ENCODE measurements around the gene ATP23.
A peak's percentile ranks its signal among the peaks of the same experiment; 100 is the strongest.

Gene ATP23

DNA sequence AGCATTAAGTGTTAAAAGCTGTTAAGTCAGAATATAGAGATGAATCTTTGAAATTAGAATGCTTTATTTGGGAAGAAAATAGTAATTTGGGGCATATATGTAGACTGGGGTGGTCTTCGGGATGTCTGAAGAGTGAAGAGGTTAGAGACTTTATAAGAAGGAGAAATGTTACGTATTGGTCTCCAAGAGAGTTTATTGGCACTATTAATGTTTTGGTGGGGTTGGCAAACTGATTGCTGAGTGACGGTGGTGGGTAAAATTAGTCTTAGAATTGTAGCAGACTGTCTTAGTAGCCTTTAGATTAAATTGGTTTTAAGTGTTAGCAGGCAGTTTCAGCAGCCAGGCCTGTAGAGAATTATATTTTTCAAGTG lies 4.9 kb upstream of the ATP23 start:
- H3K9me3 ChIP-seq (ENCODE audit: low read length) = no peaks in the 10 kb centered on the region
- H4K20me1 ChIP-seq (ENCODE audit: insufficient read depth, low read length) = no peaks in the 10 kb centered on the region
- peak overlapping the region; percentile 78 for H3K9ac ChIP-seq (ENCODE audit: low read length)
- TF ChIP-seq EZH2 (IDR thresholded peaks at IDR 0.05; ENCODE audit: borderline replicate concordance, low read length) = no peak
- TF ChIP-seq, protein P1, sequence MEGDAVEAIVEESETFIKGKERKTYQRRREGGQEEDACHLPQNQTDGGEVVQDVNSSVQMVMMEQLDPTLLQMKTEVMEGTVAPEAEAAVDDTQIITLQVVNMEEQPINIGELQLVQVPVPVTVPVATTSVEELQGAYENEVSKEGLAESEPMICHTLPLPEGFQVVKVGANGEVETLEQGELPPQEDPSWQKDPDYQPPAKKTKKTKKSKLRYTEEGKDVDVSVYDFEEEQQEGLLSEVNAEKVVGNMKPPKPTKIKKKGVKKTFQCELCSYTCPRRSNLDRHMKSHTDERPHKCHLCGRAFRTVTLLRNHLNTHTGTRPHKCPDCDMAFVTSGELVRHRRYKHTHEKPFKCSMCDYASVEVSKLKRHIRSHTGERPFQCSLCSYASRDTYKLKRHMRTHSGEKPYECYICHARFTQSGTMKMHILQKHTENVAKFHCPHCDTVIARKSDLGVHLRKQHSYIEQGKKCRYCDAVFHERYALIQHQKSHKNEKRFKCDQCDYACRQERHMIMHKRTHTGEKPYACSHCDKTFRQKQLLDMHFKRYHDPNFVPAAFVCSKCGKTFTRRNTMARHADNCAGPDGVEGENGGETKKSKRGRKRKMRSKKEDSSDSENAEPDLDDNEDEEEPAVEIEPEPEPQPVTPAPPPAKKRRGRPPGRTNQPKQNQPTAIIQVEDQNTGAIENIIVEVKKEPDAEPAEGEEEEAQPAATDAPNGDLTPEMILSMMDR (IDR thresholded peaks at IDR 0.05; ENCODE audit: low read length) = no peak
- H3K4me1 ChIP-seq (ENCODE audit: insufficient read depth, low read length, severe bottlenecking) = peaks cover 37% of the 10 kb centered on the region
- H3K27ac ChIP-seq (ENCODE audit: low read depth, low read length, poor library complexity, severe bottlenecking) = peak overlapping the region; percentile 82
- no peaks in the 10 kb centered on the region for H3F3A ChIP-seq (ENCODE audit: insufficient read depth, low read length)
- no peaks in the 10 kb centered on the region for H3K27me3 ChIP-seq (ENCODE audit: insufficient read depth, low read length)
- peak overlapping the region; percentile 90 for H3K4me2 ChIP-seq (ENCODE audit: low read length)
- H3K79me2 ChIP-seq (ENCODE audit: insufficient read depth, low read length) = no peaks in the 10 kb centered on the region
- H2AFZ ChIP-seq (ENCODE audit: low read length) = 0 out of 2 replicates have a peak overlapping the region, but pooled peaks have one; percentile 10
- H3K4me3 ChIP-seq (ENCODE audit: low read depth, low read length, poor library complexity, severe bottlenecking) = peak overlapping the region; percentile 83
- H3K36me3 ChIP-seq (ENCODE audit: insufficient read depth, low read length) = no peaks in the 10 kb centered on the region
- no peaks in the 10 kb centered on the region for H3K9me2 ChIP-seq (ENCODE audit: low read depth, low read length)

DNA sequence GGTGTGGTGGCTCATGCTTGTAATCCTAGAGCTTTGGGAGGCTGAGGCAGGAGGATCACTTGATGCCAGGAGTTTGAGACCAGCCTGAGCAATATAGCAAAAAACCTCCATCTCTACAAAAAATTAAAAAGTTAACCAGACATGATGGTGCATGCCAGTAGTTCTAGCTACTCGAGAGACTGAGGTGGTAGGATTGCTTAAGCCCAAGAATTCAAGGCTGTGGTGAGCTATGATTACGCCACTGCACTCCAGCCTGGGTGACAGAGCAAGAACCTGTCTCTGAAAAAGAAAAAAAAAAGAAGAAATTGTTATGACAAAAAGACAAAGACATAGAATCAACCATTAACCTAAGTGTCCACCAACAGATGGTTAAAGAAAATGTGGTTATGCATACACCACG lies 2.1 kb upstream of the ATP23 start:
- Histone ChIP-seq H3F3A (ENCODE audit: insufficient read depth, low read length) (no peaks in the 10 kb centered on the region), H3K4me2 (ENCODE audit: low read length) (no peak overlapping the region), H3K9me3 (ENCODE audit: low read length) (no peaks in the 10 kb centered on the region), H3K27me3 (ENCODE audit: insufficient read depth, low read length) (no peaks in the 10 kb centered on the region), H3K4me1 (ENCODE audit: insufficient read depth, low read length, severe bottlenecking) (peaks cover 56% of the 10 kb centered on the region), H3K79me2 (ENCODE audit: insufficient read depth, low read length) (no peaks in the 10 kb centered on the region), H3K27ac (ENCODE audit: low read depth, low read length, poor library complexity, severe bottlenecking) (no peak overlapping the region), H3K4me3 (ENCODE audit: low read depth, low read length, poor library complexity, severe bottlenecking) (no peak overlapping the region), H3K36me3 (ENCODE audit: insufficient read depth, low read length) (no peaks in the 10 kb centered on the region), H3K9me2 (ENCODE audit: low read depth, low read length) (no peaks in the 10 kb centered on the region), H4K20me1 (ENCODE audit: insufficient read depth, low read length) (no peaks in the 10 kb centered on the region), H2AFZ (ENCODE audit: low read length) (no peak overlapping the region), H3K9ac (ENCODE audit: low read length) (no peak overlapping the region)
- no peak for TF ChIP-seq EZH2 (IDR thresholded peaks at IDR 0.05; ENCODE audit: borderline replicate concordance, low read length)
- TF ChIP-seq, protein P1 (IDR thresholded peaks at IDR 0.05; ENCODE audit: low read length) = no peak

DNA sequence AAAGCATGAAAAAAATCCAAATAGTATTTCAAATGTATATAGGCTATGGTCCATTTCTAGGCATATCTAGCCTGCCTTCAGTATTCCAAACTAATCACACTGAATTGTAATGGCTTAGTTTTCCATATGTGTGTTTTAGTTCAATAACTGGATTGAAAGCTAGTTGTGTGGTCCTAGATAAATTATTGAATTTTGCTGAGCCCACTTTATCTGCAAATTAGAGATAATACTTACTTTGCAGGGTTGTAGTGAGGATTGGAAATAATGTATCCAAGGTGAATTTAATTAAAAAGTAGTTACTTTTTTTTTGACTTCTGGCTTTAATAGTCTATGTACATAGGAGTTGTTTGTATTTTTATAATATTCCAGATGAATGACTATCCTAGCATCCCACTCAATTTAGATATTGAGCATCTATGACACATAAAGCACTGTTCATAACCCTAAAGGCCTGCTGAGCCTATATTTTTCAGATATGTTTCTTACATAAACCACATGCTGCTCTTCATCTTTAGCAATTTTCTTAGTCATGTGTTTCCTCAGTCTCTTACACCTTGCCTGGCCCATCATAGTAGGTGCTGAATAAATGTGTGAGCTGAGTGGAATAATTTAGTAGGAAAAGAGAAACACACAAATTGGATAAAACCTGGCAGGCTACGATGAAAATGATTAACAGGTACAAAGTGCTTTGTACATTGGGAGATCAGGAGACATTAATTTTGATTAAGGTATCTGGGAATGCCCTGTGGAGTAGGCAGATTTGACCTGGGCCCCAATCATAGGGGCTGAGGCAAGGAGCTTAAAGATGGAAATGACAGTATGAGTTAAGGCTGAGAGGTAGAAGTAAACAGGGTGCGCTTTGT lies 1.1 kb upstream of the ATP23 start:
- Histone ChIP-seq H3K4me1 (ENCODE audit: insufficient read depth, low read length, severe bottlenecking) (peaks cover 47% of the 10 kb centered on the region), H3K27ac (ENCODE audit: low read depth, low read length, poor library complexity, severe bottlenecking) (peak overlapping the region; percentile 87), H4K20me1 (ENCODE audit: insufficient read depth, low read length) (no peaks in the 10 kb centered on the region)

More for the DNA sequence above, 1.1 kb upstream of the ATP23 start:
- H3K9ac ChIP-seq (ENCODE audit: low read length) = peak overlapping the region; percentile 72
- H3K36me3 ChIP-seq (ENCODE audit: insufficient read depth, low read length) = no peaks in the 10 kb centered on the region; the same call in 1 of the 2 replicates
- TF ChIP-seq, protein P1 (IDR thresholded peaks at IDR 0.05; ENCODE audit: low read length) = no peak
- no peak for TF ChIP-seq EZH2 (IDR thresholded peaks at IDR 0.05; ENCODE audit: borderline replicate concordance, low read length)
- peak overlapping the region; percentile 83 for H3K4me3 ChIP-seq (ENCODE audit: low read depth, low read length, poor library complexity, severe bottlenecking)
- H3K9me2 ChIP-seq (ENCODE audit: low read depth, low read length) = no peaks in the 10 kb centered on the region
- no peak overlapping the region for H2AFZ ChIP-seq (ENCODE audit: low read length)
- no peaks in the 10 kb centered on the region for H3K9me3 ChIP-seq (ENCODE audit: low read length)
- H3K79me2 ChIP-seq (ENCODE audit: insufficient read depth, low read length) = no peaks in the 10 kb centered on the region
- H3K27me3 ChIP-seq (ENCODE audit: insufficient read depth, low read length) = no peaks in the 10 kb centered on the region
- H3K4me2 ChIP-seq (ENCODE audit: low read length) = peak overlapping the region; percentile 90
- H3F3A ChIP-seq (ENCODE audit: insufficient read depth, low read length) = no peaks in the 10 kb centered on the region

Data from OCI-LY1 (cell line).